A549 (cell line): Measurements from ENCODE around the gene KRTAP5-8.

Experiments used
- CBX2 ChIP-seq: fragments of 200-600 bp; sonication (generic); IDR thresholded peaks from 2 replicates; pipeline ENCODE4 v1.6.1; 2016; ENCODE audit warnings: low read depth, mild to moderate bottlenecking, borderline replicate concordance
- CEBPB ChIP-seq, 2 experiments: fragments of >200 bp in 1 of 2; sonication (Bioruptor Twin) in 1 of 2; formaldehyde crosslinking in 1 of 2; IDR thresholded peaks; 2 replicates each; pipeline ENCODE4 v1.6.1; 2012 to 2016
- CHD4 ChIP-seq: fragments of 200-600 bp; sonication (generic); IDR thresholded peaks from 2 replicates; pipeline ENCODE4 v1.6.1; 2016; ENCODE audit warnings: antibody characterized with exemption, mild to moderate bottlenecking, borderline replicate concordance
- EHMT2 ChIP-seq: fragments of 200-600 bp; sonication (generic); IDR thresholded peaks from 2 replicates; pipeline ENCODE4 v1.6.1; 2016; ENCODE audit warnings: antibody characterized with exemption, low read depth, mild to moderate bottlenecking, moderate library complexity
- EP300 ChIP-seq, 2 experiments: fragments of >200 bp; sonication (Bioruptor Twin); formaldehyde crosslinking; IDR thresholded peaks; 2 replicates in 1 of 2; 3 replicates in 1 of 2; pipeline ENCODE4 v1.6.1; 2016 to 2017
- KDM1A ChIP-seq: fragments of 200-600 bp; sonication (generic); IDR thresholded peaks from 2 replicates; pipeline ENCODE4 v1.6.1; 2016; ENCODE audit warnings: low read depth, mild to moderate bottlenecking
- NPAS2 ChIP-seq: fragments of 250-450 bp; sonication (Bioruptor Pico); IDR thresholded peaks from 2 replicates; pipeline ENCODE4 v1.8.0; 2022; ENCODE audit warnings: mild to moderate bottlenecking, moderate library complexity, borderline replicate concordance
- POLR2A ChIP-seq: IDR thresholded peaks from 2 replicates; pipeline ENCODE4 v1.6.1; 2012; ENCODE audit warnings: mild to moderate bottlenecking, low read length
- RAD21 ChIP-seq, 2 experiments: fragments of >200 bp in 1 of 2; sonication (Bioruptor Twin) in 1 of 2; formaldehyde crosslinking in 1 of 2; IDR thresholded peaks in 1 of 2; conservative IDR thresholded peaks in 1 of 2; 2 replicates in 1 of 2; 3 replicates in 1 of 2; pipeline ENCODE4 v1.6.1; 2012 to 2018; ENCODE audit warnings: inconsistent platforms in 1 of 2
- SMC3 ChIP-seq: fragments of >200 bp; sonication (Bioruptor Twin); formaldehyde crosslinking; IDR thresholded peaks from 3 replicates; pipeline ENCODE4 v1.6.1; 2018; ENCODE audit warnings: inconsistent platforms
- SREBF2 ChIP-seq: fragments of 450-650 bp; IDR thresholded peaks from 2 replicates; pipeline ENCODE4 v1.6.1; 2014; ENCODE audit warnings: mild to moderate bottlenecking, moderate library complexity
- ZSCAN20 ChIP-seq: fragments of 250-450 bp; sonication (Bioruptor Pico); IDR thresholded peaks from 2 replicates; pipeline ENCODE4 v1.8.0; 2022; ENCODE audit warnings: mild to moderate bottlenecking, moderate library complexity
- TF ChIP-seq, protein P1 (sequence below): fragments of >200 bp; sonication (Bioruptor Twin); formaldehyde crosslinking; IDR thresholded peaks from 3 replicates; pipeline ENCODE4 v1.5.1; 2016
- TF ChIP-seq, protein P2 (sequence below): fragments of 450-650 bp; IDR thresholded peaks from 2 replicates; pipeline ENCODE4 v1.6.1; 2014; ENCODE audit warnings: antibody characterized with exemption

- TF ChIP-seq RAD21 (conservative IDR thresholded peaks at IDR 0.05 in 1 of 2, IDR thresholded peaks at IDR 0.05 in 1 of 2): no peak
- TF ChIP-seq, protein P1, sequence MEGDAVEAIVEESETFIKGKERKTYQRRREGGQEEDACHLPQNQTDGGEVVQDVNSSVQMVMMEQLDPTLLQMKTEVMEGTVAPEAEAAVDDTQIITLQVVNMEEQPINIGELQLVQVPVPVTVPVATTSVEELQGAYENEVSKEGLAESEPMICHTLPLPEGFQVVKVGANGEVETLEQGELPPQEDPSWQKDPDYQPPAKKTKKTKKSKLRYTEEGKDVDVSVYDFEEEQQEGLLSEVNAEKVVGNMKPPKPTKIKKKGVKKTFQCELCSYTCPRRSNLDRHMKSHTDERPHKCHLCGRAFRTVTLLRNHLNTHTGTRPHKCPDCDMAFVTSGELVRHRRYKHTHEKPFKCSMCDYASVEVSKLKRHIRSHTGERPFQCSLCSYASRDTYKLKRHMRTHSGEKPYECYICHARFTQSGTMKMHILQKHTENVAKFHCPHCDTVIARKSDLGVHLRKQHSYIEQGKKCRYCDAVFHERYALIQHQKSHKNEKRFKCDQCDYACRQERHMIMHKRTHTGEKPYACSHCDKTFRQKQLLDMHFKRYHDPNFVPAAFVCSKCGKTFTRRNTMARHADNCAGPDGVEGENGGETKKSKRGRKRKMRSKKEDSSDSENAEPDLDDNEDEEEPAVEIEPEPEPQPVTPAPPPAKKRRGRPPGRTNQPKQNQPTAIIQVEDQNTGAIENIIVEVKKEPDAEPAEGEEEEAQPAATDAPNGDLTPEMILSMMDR: no peak
- TF ChIP-seq EHMT2: no peak
- TF ChIP-seq POLR2A: no peak
- TF ChIP-seq CEBPB (IDR thresholded peaks at IDR 0.05): no peak
- no peak for TF ChIP-seq SMC3
- no peak for TF ChIP-seq CHD4
- no peak for TF ChIP-seq NPAS2 (CRISPR knock-in tag)
- TF ChIP-seq, protein P2, sequence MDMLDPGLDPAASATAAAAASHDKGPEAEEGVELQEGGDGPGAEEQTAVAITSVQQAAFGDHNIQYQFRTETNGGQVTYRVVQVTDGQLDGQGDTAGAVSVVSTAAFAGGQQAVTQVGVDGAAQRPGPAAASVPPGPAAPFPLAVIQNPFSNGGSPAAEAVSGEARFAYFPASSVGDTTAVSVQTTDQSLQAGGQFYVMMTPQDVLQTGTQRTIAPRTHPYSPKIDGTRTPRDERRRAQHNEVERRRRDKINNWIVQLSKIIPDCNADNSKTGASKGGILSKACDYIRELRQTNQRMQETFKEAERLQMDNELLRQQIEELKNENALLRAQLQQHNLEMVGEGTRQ: no peak
- TF ChIP-seq SREBF2: no peak
- TF ChIP-seq CBX2: no peak
- TF ChIP-seq KDM1A: no peak
- no peak for TF ChIP-seq ZSCAN20 (CRISPR knock-in tag)
- TF ChIP-seq EP300 (IDR thresholded peaks at IDR 0.05): no peak
Measured at GRCh38 chr11:71518506-71519471, 19.0 kb upstream of the KRTAP5-8 start.
